ENCODE data around the gene GALK1. TPM values are rescaled to one million over a fixed set of nuclear protein-coding genes. Genes with fewer than 3 reads are reported as not detected.

Gene GALK1
- total and polyA plus RNA-seq, 2 of the 13 experiments (the other 11 are each of a cell fraction or from before 2014, with no cell fraction given), result 59.9 to 93.6 TPM

DNA sequence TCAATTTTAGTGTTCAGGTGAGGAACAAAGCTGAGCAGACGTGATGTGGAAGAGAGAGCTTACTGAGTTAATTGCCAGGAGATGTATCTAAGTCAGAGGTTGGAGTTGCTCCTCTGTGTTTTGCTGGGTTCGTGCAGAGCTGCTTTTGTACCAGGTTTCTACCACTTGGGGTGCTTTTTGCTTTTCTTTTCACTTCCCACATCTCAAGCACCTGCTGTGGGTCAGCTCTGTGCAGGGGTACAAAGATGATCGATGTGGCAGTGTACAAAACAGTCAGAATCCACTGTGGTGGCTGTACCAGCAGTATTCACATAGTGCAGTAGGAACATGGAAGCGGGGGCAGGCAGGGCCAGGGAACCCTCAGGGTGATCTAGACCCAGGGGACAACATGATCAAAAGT, 34.4 kb upstream of the GALK1 start:
- Histone ChIP-seq H3K9ac (ENCODE audit: insufficient read depth, low read depth, low read length) (no peak overlapping the region), H3K4me1 (ENCODE audit: insufficient read depth, low read length) (peaks cover 18% of the 10 kb centered on the region), H3K79me2 (ENCODE audit: insufficient read depth, low read length) (peaks cover 28% of the 10 kb centered on the region), H3K27ac (ENCODE audit: extremely low read length, insufficient read depth, low read length) (no peak overlapping the region), H3K4me2 (ENCODE audit: low read depth, low read length) (no peak overlapping the region), H3K27me3 (ENCODE audit: control insufficient read depth in 1 of 2, insufficient read depth in 2 of 2, low read length in 2 of 2) (no peaks in the 10 kb centered on the region), H2AFZ (ENCODE audit: low read length) (no peak overlapping the region), H3K36me3 (replicated peaks in 1 of 2; ENCODE audit: control insufficient read depth in 1 of 2, insufficient read depth in 2 of 2, low read length in 2 of 2) (peaks cover 12 to 41% of the 10 kb centered on the region in 2 experiments), H3K4me3 (replicated peaks in 1 of 3; ENCODE audit: insufficient read depth in 1 of 3, low read depth in 2 of 3, low read length in 3 of 3) (no peak overlapping the region), H3K9me3 (ENCODE audit: low read length) (no peaks in the 10 kb centered on the region), H4K20me1 (ENCODE audit: insufficient read depth, low read length) (0 out of 2 replicates have a peak, but pooled peaks cover 5% of the 10 kb centered on the region)
- ATAC-seq (no peak), DNase-seq (ENCODE audit: low spot score) (no peak), FAIRE-seq (no peak)
- TSS peak; percentile 10 for BruUV-seq (replicated peaks)
- ChIA-PET CTCF (ENCODE audit: low intra/inter-chr PET ratio, low total read pairs) (no interaction called here), POLR2A (interaction anchor here (1.3 to 1.4 kb wide), 2 partner anchors 19 to 48 kb away, joined by 4 read pairs; a partner anchor contains a TSS)
- intact Hi-C loops (cut with micrococcal nuclease; ENCODE audit: unreplicated experiment), result no loop called here
- in situ Hi-C loops (cut with HindIII; ENCODE audit: extremely low pct_ligation_motif_present, low pct_unique_long_range_greater_than_20kb), result no loop called here
- TF ChIP-seq PHB2 (IDR thresholded peaks at IDR 0.05; ENCODE audit: partially characterized antibody) (no peak), NPAS2 (CRISPR knock-in tag; IDR thresholded peaks at IDR 0.05; ENCODE audit: borderline replicate concordance) (no peak), ZSCAN21 (CRISPR knock-in tag; IDR thresholded peaks at IDR 0.05; ENCODE audit: borderline replicate concordance) (no peak), ZNF10 (CRISPR knock-in tag; IDR thresholded peaks at IDR 0.05; ENCODE audit: borderline replicate concordance, low read depth) (no peak), ZNF709 (CRISPR knock-in tag; IDR thresholded peaks at IDR 0.05) (no peak), KDM4B (CRISPR knock-in tag; IDR thresholded peaks at IDR 0.05) (no peak), ZNF124 (CRISPR knock-in tag; IDR thresholded peaks at IDR 0.05) (no peak), SRSF4 (IDR thresholded peaks at IDR 0.05; ENCODE audit: low read depth, low read length, poor library complexity, severe bottlenecking) (no peak), ZNF558 (CRISPR knock-in tag; IDR thresholded peaks at IDR 0.05; ENCODE audit: borderline replicate concordance) (no peak)
- TF ChIP-seq, protein P1, sequence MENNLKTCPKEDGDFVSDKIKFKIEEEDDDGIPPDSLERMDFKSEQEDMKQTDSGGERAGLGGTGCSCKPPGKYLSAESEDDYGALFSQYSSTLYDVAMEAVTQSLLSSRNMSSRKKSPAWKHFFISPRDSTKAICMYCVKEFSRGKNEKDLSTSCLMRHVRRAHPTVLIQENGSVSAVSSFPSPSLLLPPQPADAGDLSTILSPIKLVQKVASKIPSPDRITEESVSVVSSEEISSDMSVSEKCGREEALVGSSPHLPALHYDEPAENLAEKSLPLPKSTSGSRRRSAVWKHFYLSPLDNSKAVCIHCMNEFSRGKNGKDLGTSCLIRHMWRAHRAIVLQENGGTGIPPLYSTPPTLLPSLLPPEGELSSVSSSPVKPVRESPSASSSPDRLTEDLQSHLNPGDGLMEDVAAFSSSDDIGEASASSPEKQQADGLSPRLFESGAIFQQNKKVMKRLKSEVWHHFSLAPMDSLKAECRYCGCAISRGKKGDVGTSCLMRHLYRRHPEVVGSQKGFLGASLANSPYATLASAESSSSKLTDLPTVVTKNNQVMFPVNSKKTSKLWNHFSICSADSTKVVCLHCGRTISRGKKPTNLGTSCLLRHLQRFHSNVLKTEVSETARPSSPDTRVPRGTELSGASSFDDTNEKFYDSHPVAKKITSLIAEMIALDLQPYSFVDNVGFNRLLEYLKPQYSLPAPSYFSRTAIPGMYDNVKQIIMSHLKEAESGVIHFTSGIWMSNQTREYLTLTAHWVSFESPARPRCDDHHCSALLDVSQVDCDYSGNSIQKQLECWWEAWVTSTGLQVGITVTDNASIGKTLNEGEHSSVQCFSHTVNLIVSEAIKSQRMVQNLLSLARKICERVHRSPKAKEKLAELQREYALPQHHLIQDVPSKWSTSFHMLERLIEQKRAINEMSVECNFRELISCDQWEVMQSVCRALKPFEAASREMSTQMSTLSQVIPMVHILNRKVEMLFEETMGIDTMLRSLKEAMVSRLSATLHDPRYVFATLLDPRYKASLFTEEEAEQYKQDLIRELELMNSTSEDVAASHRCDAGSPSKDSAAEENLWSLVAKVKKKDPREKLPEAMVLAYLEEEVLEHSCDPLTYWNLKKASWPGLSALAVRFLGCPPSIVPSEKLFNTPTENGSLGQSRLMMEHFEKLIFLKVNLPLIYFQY (CRISPR knock-in tag; IDR thresholded peaks at IDR 0.05; ENCODE audit: borderline replicate concordance), result no peak
- TF ChIP-seq, protein P2, sequence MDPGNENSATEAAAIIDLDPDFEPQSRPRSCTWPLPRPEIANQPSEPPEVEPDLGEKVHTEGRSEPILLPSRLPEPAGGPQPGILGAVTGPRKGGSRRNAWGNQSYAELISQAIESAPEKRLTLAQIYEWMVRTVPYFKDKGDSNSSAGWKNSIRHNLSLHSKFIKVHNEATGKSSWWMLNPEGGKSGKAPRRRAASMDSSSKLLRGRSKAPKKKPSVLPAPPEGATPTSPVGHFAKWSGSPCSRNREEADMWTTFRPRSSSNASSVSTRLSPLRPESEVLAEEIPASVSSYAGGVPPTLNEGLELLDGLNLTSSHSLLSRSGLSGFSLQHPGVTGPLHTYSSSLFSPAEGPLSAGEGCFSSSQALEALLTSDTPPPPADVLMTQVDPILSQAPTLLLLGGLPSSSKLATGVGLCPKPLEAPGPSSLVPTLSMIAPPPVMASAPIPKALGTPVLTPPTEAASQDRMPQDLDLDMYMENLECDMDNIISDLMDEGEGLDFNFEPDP (CRISPR knock-in tag; conservative IDR thresholded peaks at IDR 0.05), result no peak
- 96% methylated on average over 4 of the region's 4 CpGs for WGBS (ENCODE audit: low lambda C conversion rate)

All from HepG2 (cell line).